B cell (primary cell): ENCODE results near the gene NRG4. TPM values are rescaled to one million over a fixed set of nuclear protein-coding genes. Genes with fewer than 3 reads are reported as not detected.

Experiments used
- ATAC-seq: fragments of 200-7000 bp; cut with Tn5 transposase; one replicate; pipeline ENCODE4 v1.10.0; 2021; ENCODE audit warnings: low read depth, mild to moderate bottlenecking, moderate number of reproducible peaks, moderate library complexity
- CTCF ChIA-PET: fragments of 350-600 bp; sonication (Branson Sonifier 250); formaldehyde crosslinking; loops from one replicate; lab custom pipeline; 2021; ENCODE audit warnings: antibody characterized with exemption, inconsistent platforms; lab: Charles Lee
- POLR2A ChIA-PET: fragments of 350-600 bp; sonication (Branson Sonifier 250); formaldehyde crosslinking; loops from one replicate; lab custom pipeline; 2021; ENCODE audit warnings: antibody characterized with exemption; lab: Charles Lee
- DNase-seq: peaks from one replicate; pipeline ENCODE4 v3.0.0; 2013
- H2AFZ ChIP-seq: 2 replicates; pipeline ENCODE4 v1.6.1; 2012; ENCODE audit warnings: mild to moderate bottlenecking, low read depth, low read length; ENCODE audit not compliant: insufficient read depth, poor library complexity, severe bottlenecking
- H3K27ac ChIP-seq, 2 donors: 1 replicate in 1 of 2; 2 replicates in 1 of 2; pipeline ENCODE4 v1.5.1; 2012 to 2013; ENCODE audit warnings: low read length in 2 of 2, mild to moderate bottlenecking in 2 of 2, moderate library complexity in 1 of 2
- H3K27me3 ChIP-seq, 4 experiments: fragments of 200-600 bp in 1 of 4; sonication (generic) in 1 of 4; replicated peaks in 1 of 4; 1 replicate in 2 of 4; 2 replicates in 2 of 4; pipeline versions ENCODE4 v1.6.1 to v1.7.0; 2013 to 2016; ENCODE audit warnings: low read length in 3 of 4, mild to moderate bottlenecking in 2 of 4, mixed read lengths in 1 of 4, moderate library complexity in 1 of 4; ENCODE audit not compliant: insufficient read depth in 4 of 4, control insufficient read depth in 3 of 4; ENCODE audit errors: control extremely low read depth in 1 of 4
- H3K36me3 ChIP-seq, 2 experiments: replicated peaks in 1 of 2; 1 replicate in 1 of 2; 2 replicates in 1 of 2; pipeline versions ENCODE4 v1.6.1 to v1.7.1; 2013; ENCODE audit warnings: low read length in 1 of 2; ENCODE audit not compliant: insufficient read depth in 2 of 2, control insufficient read depth in 1 of 2; ENCODE audit errors: control extremely low read depth in 1 of 2, extremely low read depth in 1 of 2
- H3K4me1 ChIP-seq, 2 donors: fragments of 200-600 bp in 1 of 2; sonication (generic) in 1 of 2; 1 replicate in 1 of 2; 2 replicates in 1 of 2; pipeline versions ENCODE4 v1.5.1 to v1.6.1; 2013 to 2017; ENCODE audit warnings: low read length in 2 of 2; ENCODE audit not compliant: control insufficient read depth in 2 of 2, insufficient read depth in 2 of 2
- H3K4me2 ChIP-seq: replicated peaks from 2 replicates; pipeline ENCODE3; 2012; ENCODE audit warnings: mild to moderate bottlenecking, low read depth, low read length; ENCODE audit not compliant: poor library complexity, severe bottlenecking
- H3K4me3 ChIP-seq, 5 experiments: fragments of 200-600 bp in 1 of 5; sonication (generic) in 1 of 5; 1 replicate in 3 of 5; 2 replicates in 2 of 5; pipeline versions ENCODE4 v1.5.1 to v1.7.0; 2011 to 2016; ENCODE audit warnings: low read length in 4 of 5, mild to moderate bottlenecking in 4 of 5, low read depth in 2 of 5, control low read depth in 1 of 5, moderate library complexity in 1 of 5; ENCODE audit not compliant: insufficient read depth in 1 of 5; ENCODE audit errors: control extremely low read depth in 1 of 5, extremely low read depth in 1 of 5
- H3K79me2 ChIP-seq: fragments of 200-600 bp; sonication (generic); one replicate; pipeline ENCODE4 v1.6.0; 2016; ENCODE audit warnings: low read length; ENCODE audit not compliant: control insufficient read depth, insufficient read depth
- H3K9ac ChIP-seq: fragments of 200-600 bp; sonication (generic); 2 replicates; pipeline ENCODE4 v1.6.1; 2017; ENCODE audit warnings: mild to moderate bottlenecking, low read length, moderate library complexity
- H3K9me3 ChIP-seq, 3 donors: one replicate each; pipeline versions ENCODE4 v1.6.1 to v1.7.1; 2013; ENCODE audit warnings: low read length in 2 of 3; ENCODE audit not compliant: control insufficient read depth in 2 of 3, insufficient read depth in 1 of 3; ENCODE audit errors: control extremely low read depth in 1 of 3
- H4K20me1 ChIP-seq: 2 replicates; pipeline ENCODE4 v1.6.0; 2012; ENCODE audit warnings: mild to moderate bottlenecking, low read length; ENCODE audit not compliant: insufficient read depth, control insufficient read depth, poor library complexity, severe bottlenecking
- H3K27ac Mint-ChIP-seq: one replicate; pipeline ENCODE4 v1.8.0; 2021; ENCODE audit warnings: mixed read lengths
- H3K27me3 Mint-ChIP-seq: one replicate; pipeline ENCODE4 v1.8.0; 2021; ENCODE audit warnings: mixed read lengths
- H3K4me1 Mint-ChIP-seq: one replicate; pipeline ENCODE4 v1.8.0; 2021; ENCODE audit warnings: mixed read lengths
- H3K4me3 Mint-ChIP-seq: one replicate; pipeline ENCODE4 v1.8.0; 2021; ENCODE audit warnings: mixed read lengths
- H3K9me3 Mint-ChIP-seq: one replicate; pipeline ENCODE4 v1.8.0; 2022; ENCODE audit warnings: mixed read lengths; ENCODE audit not compliant: insufficient read depth
- EZH2 ChIP-seq: IDR thresholded peaks from 2 replicates; pipeline ENCODE4 v1.6.1; 2012; ENCODE audit warnings: borderline replicate concordance, low read depth, mild to moderate bottlenecking, moderate library complexity, low read length; ENCODE audit not compliant: insufficient read depth, poor library complexity, severe bottlenecking
- WGBS: methylation state at CpG from one replicate; pipeline ENCODE4 v1.1.5; 2013; ENCODE audit warnings: missing lambda C conversion rate; ENCODE audit not compliant: insufficient coverage; 5-methylcytosine and 5-hydroxymethylcytosine counted together
- intact Hi-C: fragments of 100-400 bp; cut with micrococcal nuclease; formaldehyde crosslinking; loops from one replicate; pipeline ENCODE4 v1.10.0; 2022
- polyA plus RNA-seq: library from polyadenylated mRNA; depleted of rRNA; stranded (reverse); fragments of >200 nt; gene quantifications from 2 replicates; pipeline ENCODE4 v1.2.3, GENCODE V29; 2012
- total RNA-seq, 2 donors: library from RNA; stranded (reverse); fragments of 120-200 nt in 1 of 2; gene quantifications; 1 replicate in 1 of 2; 2 replicates in 1 of 2; pipeline versions ENCODE4 v1.2.3 to v1.2.4, GENCODE V29; 2013 to 2022
- TF ChIP-seq, protein P1 (sequence below): fragments of 200-600 bp; IDR thresholded peaks from one replicate; pipeline ENCODE4 v1.8.0; 2022; ENCODE audit warnings: antibody characterized with exemption, mild to moderate bottlenecking

The NRG4 gene
- total and polyA plus RNA-seq, 2 donors (not counting 1 experiment from before 2014, with no cell fraction given) = 0.37 TPM; not detected in 1

DNA sequence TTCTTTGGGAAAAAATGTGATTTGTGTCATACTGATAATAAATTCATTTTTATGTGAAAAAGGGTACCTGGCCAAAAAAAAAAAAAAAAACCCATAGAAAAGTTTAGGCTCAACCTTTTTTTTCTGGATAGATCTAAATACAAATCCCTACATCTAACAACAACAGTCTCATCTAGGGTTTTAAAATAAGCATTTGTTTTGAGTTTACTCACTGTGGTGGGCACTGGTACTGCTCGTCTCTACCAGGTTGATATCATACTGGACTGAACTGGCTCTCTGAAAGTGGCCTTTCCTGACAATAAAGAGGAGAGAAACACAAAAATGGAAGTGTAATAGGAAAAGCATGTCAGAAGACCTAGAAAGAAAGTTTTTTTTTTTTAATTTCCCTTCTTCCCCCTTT is 56.5 kb downstream of the NRG4 start:
- DNase-seq (no peak), ATAC-seq (no peak)
- no peaks in the 10 kb centered on the region for H4K20me1 ChIP-seq
- no peaks in the 10 kb centered on the region for H3K27me3 ChIP-seq
- TF ChIP-seq, protein P1, sequence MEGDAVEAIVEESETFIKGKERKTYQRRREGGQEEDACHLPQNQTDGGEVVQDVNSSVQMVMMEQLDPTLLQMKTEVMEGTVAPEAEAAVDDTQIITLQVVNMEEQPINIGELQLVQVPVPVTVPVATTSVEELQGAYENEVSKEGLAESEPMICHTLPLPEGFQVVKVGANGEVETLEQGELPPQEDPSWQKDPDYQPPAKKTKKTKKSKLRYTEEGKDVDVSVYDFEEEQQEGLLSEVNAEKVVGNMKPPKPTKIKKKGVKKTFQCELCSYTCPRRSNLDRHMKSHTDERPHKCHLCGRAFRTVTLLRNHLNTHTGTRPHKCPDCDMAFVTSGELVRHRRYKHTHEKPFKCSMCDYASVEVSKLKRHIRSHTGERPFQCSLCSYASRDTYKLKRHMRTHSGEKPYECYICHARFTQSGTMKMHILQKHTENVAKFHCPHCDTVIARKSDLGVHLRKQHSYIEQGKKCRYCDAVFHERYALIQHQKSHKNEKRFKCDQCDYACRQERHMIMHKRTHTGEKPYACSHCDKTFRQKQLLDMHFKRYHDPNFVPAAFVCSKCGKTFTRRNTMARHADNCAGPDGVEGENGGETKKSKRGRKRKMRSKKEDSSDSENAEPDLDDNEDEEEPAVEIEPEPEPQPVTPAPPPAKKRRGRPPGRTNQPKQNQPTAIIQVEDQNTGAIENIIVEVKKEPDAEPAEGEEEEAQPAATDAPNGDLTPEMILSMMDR = no peak
- no peak for TF ChIP-seq EZH2
- intact Hi-C loops = no loop called here
- POLR2A ChIA-PET = no interaction called here
- no peaks in the 10 kb centered on the region for H3K79me2 ChIP-seq
- no peak overlapping the region for H2AFZ ChIP-seq
- no peak overlapping the region for H3K27ac ChIP-seq
- H3K9ac ChIP-seq = no peak overlapping the region
- Mint-ChIP-seq H3K4me3 (no peak overlapping the region), H3K27me3 (peaks cover 20% of the 10 kb centered on the region), H3K4me1 (no peaks in the 10 kb centered on the region), H3K27ac (no peak overlapping the region), H3K9me3 (no peaks in the 10 kb centered on the region)
- WGBS = 80% methylated on average over 1 of the region's 1 CpG
- H3K9me3 ChIP-seq = no peaks in the 10 kb centered on the region
- CTCF ChIA-PET = no interaction called here
- H3K4me1 ChIP-seq = no peaks in the 10 kb centered on the region
- H3K4me2 ChIP-seq = no peak overlapping the region
- H3K4me3 ChIP-seq = no peak overlapping the region
- H3K36me3 ChIP-seq = no peaks in the 10 kb centered on the region

DNA sequence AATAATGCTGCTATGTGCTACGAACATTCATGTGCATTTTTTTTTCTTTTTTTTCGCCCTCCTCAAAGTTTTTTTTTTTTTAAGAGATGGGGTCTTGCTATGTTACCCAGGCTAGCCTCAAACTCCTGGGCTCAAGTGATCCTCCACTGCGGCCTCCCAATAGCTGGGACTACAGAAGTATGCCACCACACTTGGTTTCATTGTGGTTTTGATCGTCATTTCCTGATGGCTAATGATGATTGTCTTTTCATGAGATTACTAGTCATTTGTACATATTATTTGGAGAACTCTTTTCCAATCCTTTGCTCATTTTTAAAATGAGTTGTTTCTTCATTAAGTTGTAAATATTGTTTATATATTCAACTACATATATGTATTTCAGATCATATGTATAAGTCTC is 59.7 kb downstream of the NRG4 start:
- H3K4me3 Mint-ChIP-seq = no peak overlapping the region
- DNase-seq (no peak), ATAC-seq (no peak)
- Histone ChIP-seq H3K9ac (no peak overlapping the region), H3K79me2 (no peaks in the 10 kb centered on the region), H3K36me3 (no peaks in the 10 kb centered on the region), H3K27me3 (no peaks in the 10 kb centered on the region), H2AFZ (no peak overlapping the region), H3K4me3 (no peak overlapping the region), H3K27ac (no peak overlapping the region), H3K9me3 (no peaks in the 10 kb centered on the region), H3K4me2 (no peak overlapping the region), H4K20me1 (no peaks in the 10 kb centered on the region), H3K4me1 (no peaks in the 10 kb centered on the region)
- CTCF ChIA-PET = no interaction called here
- intact Hi-C loops = no loop called here
- WGBS = 100% methylated on average over 1 of the region's 4 CpGs
- H3K9me3 Mint-ChIP-seq = no peaks in the 10 kb centered on the region
- no peak for TF ChIP-seq EZH2
- TF ChIP-seq, protein P1 = no peak
- POLR2A ChIA-PET = no interaction called here
- no peaks in the 10 kb centered on the region for H3K4me1 Mint-ChIP-seq
- H3K27me3 Mint-ChIP-seq = peaks cover 15% of the 10 kb centered on the region
- H3K27ac Mint-ChIP-seq = no peak overlapping the region
